Activated T-cell treated with anti-CD3 and anti-CD28 coated beads for 4 hours (primary cell): ENCODE results near the gene DNAAF8.

ENCODE experiments used
- DNase-seq: peaks from one replicate; pipeline ENCODE4 v3.0.0-alpha.2; 2020

Gene DNAAF8

GRCh38 chr16:4695473-4696171 is 38.7 kb upstream of the DNAAF8 start:
- no peak for DNase-seq

DNA sequence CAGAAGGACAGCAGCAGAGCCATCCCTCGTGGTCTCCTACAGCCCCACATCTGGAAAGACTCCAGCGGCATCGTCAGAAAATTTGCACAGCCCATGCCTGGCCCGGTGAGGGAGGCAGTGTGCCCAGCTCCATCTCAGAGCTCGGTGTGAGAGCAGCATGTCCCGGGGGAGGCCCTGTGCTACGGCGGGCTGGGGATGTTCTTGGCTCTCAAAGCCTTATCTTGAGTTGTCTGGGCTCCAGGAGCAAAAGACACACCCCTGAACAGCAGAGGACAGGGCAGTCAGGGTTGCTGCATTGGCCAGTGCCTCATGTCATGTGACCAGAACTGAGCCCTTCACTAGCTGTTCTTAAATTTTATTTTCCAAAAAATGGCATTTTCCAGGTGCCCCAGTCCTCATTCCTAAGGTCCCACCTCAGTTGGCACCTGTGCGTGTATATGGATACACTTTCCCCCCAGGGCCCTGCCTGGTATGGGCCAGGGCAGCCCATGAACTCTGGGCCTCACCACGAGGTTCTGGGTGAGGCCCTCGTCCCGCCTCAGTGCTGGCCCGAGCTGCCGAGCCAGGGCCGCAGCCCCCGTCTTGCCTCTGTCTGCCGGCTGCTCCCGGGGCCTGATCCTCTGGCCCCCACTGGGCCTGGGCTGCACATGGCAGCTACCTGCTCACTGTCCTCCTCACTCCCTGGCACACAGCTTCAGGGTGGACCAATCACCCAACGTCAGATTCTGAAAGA is 38.0 kb upstream of the DNAAF8 start:
- no peak for DNase-seq

- DNase-seq, result no peak
Observed at GRCh38 chr16:4696905-4697847, 37.2 kb upstream of the DNAAF8 start.

DNA sequence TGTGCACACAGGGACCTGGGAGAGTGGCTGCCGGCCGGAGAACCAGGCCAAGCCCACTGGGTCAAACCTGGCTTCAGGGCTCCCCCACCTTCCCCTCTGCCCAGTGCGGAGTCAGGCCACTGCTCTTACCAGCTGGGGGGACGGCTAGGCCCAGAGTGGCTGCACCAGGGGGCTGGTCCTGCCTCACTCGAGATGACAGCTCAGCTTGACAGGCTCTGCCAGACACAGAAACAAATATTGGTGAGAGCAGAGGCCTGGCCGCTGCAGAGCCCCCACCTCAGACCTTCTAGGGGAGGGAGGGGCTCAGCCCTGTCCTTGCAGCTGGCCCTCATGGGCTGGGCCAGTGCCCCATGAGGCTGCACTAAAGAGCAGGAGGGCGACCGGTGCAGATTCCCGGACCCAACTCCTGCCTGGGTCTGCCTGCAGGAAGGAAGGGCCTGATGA is 36.5 kb upstream of the DNAAF8 start:
- no peak for DNase-seq

GRCh38 chr16:4698321-4699045 is 35.9 kb upstream of the DNAAF8 start:
- no peak for DNase-seq

- DNase-seq, result no peak
Observed at GRCh38 chr16:4699046-4699556, 35.2 kb upstream of the DNAAF8 start.

DNA sequence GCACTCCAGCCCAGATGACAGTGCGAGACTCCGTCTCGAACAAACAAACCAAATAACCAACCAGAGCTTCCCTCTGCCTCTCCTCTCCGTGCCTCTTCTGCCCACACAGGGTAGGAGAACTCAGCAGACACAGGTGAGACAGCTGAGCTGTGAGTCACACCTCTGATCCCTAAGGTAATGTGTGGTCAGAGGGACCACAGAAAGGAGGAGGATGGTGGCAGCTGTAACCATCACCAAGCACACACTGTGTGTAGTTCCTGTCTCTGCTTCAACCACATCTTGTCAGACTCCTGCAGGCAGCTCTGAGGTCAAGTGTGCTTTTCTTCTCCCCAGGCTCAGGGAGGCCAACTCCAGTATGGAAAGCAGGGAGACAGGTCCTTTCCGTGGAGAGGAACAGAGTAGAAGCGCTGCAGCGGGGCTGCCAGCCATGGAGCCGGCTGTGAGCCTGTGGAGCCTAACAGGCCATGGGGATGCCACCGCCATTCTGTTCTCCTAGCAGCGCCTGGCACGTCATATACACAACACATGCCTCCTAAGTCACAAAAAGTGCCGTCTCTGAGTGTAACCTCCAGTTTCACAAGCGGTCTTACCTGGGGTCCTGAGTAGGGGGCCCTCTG is 33.8 kb upstream of the DNAAF8 start:
- DNase-seq, result no peak

- DNase-seq, result no peak
Observed at GRCh38 chr16:4700997-4701743, 33.2 kb upstream of the DNAAF8 start.

- no peak for DNase-seq
Observed at GRCh38 chr16:4701791-4702465, 32.4 kb upstream of the DNAAF8 start.

- DNase-seq, result no peak
Observed at GRCh38 chr16:4702466-4702808, 31.9 kb upstream of the DNAAF8 start.

- DNase-seq, result no peak
Observed at GRCh38 chr16:4703906-4704305, 30.4 kb upstream of the DNAAF8 start.

DNA sequence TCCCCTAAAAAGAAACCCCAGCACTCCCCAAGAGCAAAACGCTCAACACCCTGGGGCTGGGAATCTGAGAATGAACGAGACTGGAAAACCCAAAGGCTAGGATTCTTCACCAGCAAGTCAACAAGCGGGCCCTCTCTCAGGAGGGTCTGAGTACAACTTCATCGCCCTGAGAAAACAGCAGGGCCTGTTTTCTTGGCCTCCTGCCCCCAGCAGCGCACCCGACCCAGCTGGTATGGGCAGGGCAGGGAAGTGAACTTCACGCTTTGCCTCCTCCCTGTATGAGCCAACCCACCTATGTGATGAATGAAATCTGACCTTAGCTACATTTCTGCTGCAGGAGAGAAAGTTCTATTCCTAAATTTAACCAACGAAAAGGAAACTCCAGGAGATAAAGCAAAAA is 29.8 kb upstream of the DNAAF8 start:
- DNase-seq, result no peak

- DNase-seq, result no peak
Observed at GRCh38 chr16:4704913-4705312, 29.4 kb upstream of the DNAAF8 start.

GRCh38 chr16:4706871-4707270 is 27.5 kb upstream of the DNAAF8 start:
- DNase-seq, result no peak

DNA sequence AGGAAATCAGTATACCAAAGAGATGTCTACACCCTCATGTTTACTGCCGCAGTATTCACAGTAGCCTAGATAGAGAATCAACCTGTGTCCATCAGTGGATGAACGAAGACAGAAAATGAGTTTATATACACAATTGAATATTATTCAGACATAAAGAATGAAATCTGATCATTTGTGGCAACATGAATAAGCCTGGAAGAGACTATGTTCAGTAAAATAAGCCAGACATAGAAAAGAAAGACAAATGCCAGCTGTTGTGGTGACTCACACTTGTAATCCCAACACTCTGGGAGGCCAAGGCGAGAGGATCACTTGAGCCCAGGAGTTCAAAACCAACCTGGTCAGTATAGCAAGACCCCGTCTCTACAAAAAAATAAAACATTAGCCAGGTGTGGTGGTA is 24.9 kb upstream of the DNAAF8 start:
- no peak for DNase-seq

- no peak for DNase-seq
Observed at GRCh38 chr16:4713663-4714501, 20.5 kb upstream of the DNAAF8 start.

DNA sequence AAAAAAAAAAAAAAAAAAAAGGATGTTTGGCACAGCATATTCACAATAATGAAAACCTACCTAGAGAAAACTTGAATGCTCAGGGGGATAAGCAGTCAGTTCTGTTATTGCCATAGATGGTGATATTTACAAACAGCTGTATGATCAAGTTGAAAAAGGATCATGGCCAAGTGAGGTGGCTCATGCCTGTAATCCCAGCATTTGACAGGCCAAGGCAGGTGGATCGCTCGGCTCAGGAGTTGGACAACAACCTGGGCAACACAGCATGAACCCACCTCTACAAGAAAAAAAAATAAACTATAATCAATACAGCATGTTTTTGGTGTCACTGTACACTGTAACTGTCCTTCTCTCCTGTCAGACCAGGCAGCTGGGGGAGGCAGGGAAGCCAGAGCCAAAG is 19.3 kb upstream of the DNAAF8 start:
- no peak for DNase-seq

DNA sequence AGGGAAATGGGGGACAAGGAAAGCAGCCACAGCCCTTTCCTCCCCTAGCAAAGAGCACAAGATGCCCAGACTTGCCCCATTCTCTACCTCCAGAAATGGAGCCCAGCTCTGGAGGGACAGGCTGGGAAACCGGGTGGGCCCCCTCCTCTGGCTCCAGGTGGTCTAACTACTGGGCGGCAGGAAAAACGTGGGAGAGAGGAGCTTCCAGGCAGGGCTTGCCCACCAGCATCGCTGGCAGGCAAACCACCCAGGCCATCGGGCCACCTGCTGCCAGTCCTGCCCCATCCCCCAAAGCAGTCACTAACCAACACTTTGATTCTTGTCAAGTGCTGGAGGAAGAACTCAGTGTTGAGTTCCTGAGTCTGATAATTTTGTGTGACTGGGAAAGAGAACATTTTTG is 15.9 kb upstream of the DNAAF8 start:
- no peak for DNase-seq

GRCh38 chr16:4723071-4723767 is 11.1 kb upstream of the DNAAF8 start:
- no peak for DNase-seq
